Raji (cell line): ENCODE measurements around the gene CDYL.

Source experiments
- POLR2A ChIP-seq: IDR thresholded peaks from 2 replicates; pipeline ENCODE4 v1.6.1; 2011; ENCODE audit warnings: low read depth, low read length, control low read depth; ENCODE audit not compliant: insufficient read depth

Gene CDYL

DNA sequence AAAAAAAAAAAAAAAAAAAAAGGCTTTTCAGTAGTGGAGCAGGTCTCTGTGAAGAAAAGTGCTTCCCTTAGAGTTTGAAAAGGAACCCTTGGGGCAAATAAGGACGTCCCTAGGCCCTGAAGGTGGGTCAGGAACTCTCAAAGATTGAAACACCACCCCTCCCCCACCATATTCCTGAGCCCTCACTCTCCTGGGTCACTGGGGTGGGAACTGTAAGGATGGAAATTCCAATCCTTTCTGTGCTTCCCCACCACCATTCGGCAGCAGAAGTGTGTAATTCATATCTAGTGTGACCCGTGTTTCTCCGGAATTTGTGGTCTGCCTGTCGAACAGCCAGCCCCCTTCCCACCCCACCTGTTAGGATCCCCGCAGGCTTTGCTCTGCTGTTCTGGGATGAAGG is 12.3 kb downstream of the CDYL start:
- TF ChIP-seq POLR2A, result no peak

DNA sequence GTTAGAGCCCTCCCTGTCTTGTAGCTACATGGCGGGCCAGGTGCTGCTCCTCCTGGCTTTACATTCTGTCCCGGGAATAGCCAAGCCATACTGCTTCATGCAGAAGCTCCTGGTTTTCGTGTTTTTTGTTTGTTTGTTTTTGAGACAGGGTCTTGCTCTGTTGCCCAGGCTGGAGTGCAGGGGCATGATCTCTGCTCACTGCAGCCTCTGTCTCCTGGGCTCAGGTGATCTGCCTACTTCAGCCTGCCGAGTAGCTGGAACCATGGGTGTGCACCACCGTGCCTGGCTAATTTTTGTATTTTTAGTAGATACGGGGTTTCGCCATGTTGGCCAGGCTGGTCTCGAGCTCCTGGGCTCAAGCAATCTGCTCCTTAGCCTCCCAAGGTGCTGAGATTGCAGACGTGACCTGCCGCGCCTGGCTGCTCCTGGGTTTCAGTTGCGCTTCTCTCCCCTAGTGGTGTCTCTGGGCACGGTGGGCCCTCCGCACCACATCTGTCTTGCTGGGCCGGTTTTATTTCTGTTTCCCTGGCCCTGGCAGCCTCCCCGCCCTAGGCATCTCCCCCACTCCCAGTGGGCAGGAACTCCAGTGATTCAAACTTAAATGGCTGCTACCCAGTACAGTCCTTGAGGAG is 12.9 kb downstream of the CDYL start:
- TF ChIP-seq POLR2A, result no peak

DNA sequence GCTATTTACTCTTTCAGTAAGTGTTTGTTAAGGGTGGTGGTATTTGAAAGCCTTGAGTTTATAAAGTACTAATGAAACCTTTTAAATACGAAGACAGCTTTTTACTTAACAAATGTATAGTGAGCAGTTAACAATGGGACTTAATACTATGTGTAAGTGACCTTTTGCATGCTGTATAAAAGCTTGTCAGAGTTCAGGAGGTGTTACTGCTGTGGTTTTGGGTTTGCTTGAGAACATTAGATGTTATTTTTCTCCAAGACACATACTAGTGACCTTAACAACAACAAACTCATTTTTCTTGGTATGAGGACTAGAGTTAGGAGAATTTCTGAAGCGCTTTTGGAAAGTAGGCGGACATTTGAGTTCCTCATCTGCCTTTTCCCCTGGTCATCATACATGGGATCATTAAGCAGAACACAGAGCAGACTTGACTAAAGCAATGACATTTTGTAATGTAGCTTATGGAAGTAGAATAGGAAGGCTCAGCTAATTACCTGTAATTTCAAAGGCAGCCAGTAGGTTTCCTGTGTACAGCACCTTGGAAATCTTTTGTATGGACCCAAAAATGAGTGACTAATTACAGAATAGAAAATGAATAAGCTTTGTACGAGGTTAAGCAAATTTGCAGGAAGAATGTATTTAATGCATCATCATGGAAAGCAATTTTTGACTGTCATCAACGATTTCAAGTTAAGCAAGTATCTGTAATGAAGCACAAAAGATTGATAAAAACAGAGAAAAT is 14.1 kb downstream of the CDYL start:
- TF ChIP-seq POLR2A, result no peak

DNA sequence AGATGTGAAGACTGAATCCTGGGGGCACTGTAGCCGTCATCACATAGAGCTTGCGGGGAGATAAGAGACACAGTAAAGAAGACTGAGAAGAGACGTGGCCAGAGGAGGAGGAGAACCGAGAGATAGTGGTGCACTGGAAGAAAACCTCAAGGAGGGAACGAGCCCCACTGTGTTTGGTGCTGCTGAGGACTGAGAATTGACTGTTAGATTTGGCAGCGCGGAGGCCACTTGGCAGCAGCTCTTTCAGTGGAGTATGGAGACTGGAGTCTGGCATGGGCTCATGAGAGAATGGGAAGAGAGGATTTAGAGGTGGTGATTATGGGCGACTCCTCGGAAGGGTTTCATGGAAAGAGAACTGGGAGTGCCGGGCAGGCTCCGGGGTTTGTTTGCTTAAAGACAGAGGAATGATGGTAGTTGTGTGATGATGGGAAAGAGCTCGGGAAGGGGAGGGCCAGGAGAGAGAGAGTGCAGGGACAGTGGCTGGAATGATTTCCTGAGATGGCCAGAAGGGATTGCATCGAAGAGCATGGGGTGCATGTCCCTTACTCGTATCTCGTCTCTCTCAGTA is 18.0 kb downstream of the CDYL start:
- no peak for TF ChIP-seq POLR2A

DNA sequence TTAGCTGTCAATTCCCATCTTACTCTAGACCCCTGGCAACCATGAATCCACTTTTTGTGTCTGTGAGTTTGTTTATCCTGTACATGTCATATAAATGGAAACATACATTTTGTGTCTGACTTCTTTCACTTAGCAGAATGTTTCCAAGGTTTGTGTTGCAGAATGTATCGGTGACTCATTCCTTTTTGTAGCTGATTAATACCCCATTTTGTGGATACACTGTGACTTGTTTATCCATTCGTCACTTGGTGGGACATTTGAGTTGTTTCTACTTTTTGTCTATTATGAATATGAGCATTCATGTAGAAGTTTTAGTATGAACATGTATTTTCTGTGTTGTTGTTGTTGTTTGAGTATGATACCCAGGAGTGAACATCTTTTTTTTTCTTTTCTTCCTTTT is 21.4 kb downstream of the CDYL start:
- no peak for TF ChIP-seq POLR2A

DNA sequence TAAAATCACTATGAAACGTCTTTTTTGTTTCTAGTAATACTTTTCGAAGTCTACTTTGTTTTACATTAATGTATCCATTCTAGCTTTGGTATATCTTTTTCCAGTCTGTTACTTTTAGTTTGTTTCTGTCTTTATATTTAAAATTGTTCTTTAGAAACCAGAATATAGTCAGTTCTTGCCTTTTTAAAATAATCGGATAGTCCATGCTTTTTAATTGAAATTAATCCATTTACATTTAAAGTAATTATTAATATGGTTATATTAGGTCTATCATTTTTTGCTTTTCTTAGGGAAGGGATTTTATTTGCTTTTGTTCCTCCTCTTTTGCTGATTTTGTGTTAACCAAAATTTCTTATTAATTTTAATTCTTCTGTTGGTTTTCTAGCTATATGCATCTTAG is 23.7 kb downstream of the CDYL start:
- TF ChIP-seq POLR2A, result no peak

DNA sequence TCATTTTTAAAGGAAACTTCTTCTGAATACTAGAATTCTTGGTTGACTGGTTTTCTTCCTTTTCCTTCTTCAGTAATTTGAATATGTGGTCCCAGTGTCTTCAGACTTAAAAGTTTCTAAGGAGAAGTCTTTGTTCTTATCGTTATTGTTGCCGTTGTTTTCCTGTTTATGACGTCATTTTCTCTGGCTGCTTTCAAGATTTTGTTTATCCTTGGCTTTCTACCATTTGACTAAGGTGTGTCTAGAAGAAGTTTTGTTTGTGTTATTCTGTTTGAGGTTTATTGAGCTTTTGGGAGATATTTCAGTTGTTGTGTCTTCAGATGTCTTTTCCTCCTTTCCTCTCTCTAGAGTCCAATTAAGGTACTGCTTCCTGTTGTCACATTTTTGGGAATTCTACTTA is 24.5 kb downstream of the CDYL start:
- TF ChIP-seq POLR2A, result no peak

DNA sequence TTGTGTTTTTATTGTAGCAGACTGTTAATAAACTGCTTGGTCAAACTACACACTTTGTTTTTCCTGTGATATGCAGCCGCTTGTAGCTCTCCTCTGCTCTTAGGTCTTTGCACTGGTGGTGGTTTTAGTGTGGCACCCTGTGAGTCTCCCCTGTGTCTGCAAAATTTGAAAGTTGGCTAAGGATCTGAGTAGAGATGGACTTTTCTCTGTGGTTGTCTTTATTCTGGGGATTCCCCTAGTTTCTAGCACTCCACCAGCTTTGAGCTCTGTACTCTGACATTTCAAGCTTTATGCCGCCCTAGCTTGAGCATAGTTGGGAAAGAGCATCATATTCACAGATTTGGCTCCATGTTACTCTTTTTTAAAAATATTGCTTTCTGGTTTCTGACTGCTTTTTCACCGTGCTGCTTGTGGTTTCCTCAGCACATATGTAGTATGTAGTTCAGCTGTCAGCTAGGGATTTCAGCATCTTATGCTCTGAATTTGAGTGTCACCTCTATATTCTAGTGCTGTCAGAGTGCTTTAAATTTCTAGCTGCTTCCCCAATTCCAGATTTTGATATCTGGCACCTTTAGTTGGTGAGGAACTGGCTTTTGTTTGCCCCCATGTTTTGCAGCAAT is 25.4 kb downstream of the CDYL start:
- no peak for TF ChIP-seq POLR2A

DNA sequence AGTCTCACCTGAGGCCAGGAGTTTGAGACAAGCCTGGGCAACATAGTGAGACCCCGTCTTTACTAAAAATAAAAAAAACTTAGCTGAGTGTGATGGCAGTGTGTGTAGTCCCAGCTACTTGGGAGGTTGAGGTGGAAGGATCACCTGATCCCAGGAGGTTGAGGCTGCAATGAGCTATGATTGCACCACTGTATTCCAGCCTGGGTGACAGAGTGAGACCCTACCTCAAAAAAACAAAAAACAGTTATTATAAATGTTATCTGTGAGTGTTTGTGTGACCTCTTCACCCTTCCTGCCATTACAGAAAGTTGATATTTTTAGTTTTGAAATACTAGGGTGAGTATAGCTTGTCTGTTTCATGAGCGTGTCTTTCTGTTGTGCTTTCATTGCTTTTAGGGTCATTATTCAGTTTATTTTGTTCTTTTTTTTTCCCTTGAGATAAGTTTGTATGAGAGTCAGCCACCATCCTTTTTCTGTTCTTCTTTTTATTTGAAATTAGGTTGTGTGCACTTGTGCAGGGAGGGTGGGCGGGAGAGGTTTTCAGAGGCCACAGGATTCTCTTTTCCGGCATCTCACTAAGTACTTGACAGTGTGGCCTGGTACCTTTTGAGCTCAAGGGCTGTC is 26.2 kb downstream of the CDYL start:
- TF ChIP-seq POLR2A, result no peak

DNA sequence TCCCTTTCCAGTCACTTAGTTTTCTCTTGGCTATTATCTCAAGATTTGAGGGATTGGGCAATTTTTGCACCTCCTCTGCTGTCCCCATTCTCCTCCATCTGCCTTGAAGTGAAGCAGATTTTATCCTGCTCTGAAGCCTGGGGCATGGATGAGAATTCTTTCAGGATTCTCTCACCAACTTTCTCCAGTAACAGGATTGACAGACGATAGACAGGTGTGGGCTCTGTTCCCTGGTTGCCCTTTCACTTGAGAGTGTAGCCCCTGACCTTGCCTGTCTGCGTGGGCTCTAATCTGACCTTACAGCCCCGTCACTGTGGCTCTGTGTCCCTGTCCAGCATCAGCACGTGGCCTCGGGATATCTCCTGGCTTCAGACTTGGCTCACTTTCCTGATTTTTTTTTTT is 27.1 kb downstream of the CDYL start:
- no peak for TF ChIP-seq POLR2A

DNA sequence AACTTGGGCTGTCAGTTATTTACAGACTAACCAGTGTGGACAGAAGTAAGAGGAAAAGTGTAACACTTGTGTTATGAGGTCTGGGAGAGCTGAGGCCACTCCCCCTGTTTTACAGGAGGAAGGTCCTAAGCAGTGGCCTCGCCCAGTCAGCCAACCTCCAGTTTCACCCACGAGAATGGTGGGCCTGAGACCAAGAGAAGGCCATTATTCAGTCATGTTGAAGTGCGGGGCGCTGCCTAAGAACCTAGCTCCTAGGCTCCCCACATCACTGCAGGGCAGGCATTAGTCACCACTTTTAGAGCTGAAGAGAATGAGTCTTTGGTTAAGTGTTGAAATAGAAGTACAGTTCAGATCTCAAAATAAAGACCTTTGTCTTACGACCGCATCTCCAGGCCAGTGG is 27.9 kb downstream of the CDYL start:
- no peak for TF ChIP-seq POLR2A

DNA sequence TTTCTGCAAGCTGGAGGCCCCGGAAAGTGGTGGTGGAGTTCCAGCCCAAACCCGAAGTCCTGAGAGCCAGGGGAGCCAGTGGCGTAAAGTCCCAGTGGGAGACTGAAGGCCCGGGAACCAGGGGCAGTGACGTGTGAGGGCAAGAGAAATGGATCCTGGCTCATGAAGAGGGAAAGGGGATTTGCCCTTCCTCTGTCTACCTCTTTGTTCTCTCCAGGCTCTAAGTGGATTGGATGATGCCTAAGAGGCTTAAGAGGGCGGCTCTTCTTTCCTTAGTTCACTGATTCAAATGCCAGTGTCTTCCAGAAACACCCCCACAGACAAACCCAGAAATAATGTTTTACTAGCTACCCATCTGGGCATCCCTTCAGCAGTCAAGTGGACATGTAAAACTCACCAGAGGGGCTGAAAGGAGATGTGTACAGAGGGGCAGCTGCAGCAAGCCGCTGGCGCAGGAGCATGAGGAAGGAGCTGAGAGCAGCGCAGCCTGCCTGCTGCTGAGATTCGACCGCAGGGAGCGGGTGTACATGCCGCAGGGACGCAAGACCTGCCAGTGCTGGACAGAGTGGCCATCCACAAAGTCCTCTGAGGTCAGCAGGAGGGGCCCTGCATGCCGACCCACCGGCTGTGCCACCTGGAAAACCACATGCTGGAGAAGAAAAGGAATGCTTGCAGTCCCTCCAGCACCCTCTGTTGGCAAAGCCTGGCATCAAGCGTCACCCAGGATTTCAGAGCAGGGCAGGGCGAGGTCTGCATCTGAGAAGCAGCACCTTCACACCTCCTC is 29.5 kb downstream of the CDYL start:
- no peak for TF ChIP-seq POLR2A

DNA sequence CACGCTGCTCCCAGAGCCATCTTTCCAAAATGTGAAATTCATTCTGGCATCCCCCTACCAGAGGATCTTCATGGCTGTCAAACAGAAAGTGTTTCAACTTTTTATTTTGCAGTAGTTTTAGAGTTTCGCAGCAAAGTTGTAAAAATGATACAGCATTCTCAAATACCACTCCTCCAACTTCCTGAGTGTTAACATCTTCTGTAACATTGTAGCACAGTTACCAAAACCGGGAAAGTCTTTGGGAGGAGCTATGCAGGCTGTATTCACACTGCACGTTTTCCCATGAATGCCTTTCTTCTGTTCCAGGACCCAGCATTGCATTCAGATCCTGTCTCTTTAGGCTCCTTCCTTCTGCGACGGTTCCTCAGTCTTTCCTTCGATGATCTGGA is 30.1 kb downstream of the CDYL start:
- TF ChIP-seq POLR2A, result no peak

DNA sequence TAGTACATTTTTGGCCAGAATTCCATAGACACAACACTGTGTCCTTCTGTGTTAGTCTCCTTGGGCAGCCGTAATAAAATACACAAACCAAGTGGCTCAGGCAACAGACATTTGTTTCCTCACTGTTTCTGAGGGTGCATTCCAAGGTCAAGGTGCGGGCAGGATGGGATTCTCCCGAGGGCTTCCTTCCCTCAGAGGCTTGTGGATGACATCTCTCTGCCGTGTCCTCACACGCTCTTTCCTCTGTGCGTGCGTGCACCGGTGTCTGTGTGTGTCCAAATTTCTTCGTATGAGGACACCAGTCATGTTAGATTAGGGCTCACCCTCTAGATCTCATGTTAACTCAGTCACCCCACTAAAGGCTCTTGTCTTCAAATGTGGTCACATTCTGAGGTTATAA is 30.6 kb downstream of the CDYL start:
- no peak for TF ChIP-seq POLR2A

DNA sequence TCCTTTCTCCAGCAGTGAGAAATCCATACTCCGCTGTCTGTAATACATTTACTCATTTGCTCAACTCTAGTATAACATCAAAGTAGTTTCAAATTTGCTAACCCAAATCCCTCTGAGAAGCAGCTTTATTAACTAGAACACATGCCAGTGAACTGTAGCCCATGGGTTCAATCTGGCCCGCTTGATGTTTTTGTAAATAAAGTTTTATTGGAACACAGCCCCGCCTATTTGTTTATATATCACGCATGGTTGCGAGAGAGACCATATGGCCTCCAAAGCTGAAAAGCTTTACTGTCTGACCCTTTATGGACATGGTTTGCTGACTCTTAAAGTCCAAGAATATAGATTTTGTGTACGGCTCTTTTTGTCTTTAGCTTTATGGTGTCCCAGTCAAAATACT is 32.2 kb downstream of the CDYL start:
- no peak for TF ChIP-seq POLR2A
